DND-41 (cell line): ENCODE results near the gene VSX1.

Source experiments
- CTCF ChIP-seq: IDR thresholded peaks from 2 replicates; pipeline ENCODE4 v1.5.1; 2012; ENCODE audit warnings: borderline replicate concordance, low read length, moderate library complexity, mild to moderate bottlenecking; ENCODE audit not compliant: poor library complexity, severe bottlenecking; ENCODE audit errors: extremely low read depth
- EZH2 ChIP-seq: IDR thresholded peaks from 3 replicates; pipeline ENCODE4 v1.6.1; 2012; ENCODE audit warnings: borderline replicate concordance, low read depth, mild to moderate bottlenecking, moderate library complexity, low read length, inconsistent platforms; ENCODE audit not compliant: severe bottlenecking

- no peak for TF ChIP-seq EZH2
- TF ChIP-seq CTCF = no peak
Measured at GRCh38 chr20:25058051-25058846, 23.7 kb downstream of the VSX1 start, which contains the start of gene ACSS1.
